HCT116 (cell line): ENCODE results near the gene DIAPH3. TPM values are rescaled to one million over a fixed set of nuclear protein-coding genes. Genes with fewer than 3 reads are reported as not detected.

Experiments used
- ATAC-seq: fragments of 200-7000 bp; cut with Tn5 transposase; 2 replicates; pipeline ENCODE4 v1.9.1; 2020; ENCODE audit warnings: mild to moderate bottlenecking, moderate library complexity
- BruUV-seq: library from RNA; stranded (reverse); fragments of 400-500 nt; replicated peaks from 2 replicates; lab custom pipeline; 2021; lab: Mats Ljungman, UMichigan
- CTCF ChIA-PET: fragments of 300-600 bp; sonication (Branson Sonifier 250); formaldehyde crosslinking; loops from one replicate; lab custom pipeline; 2021; ENCODE audit warnings: antibody characterized with exemption; lab: Charles Lee
- POLR2A ChIA-PET: fragments of 300-600, 350-600 bp; sonication (Branson Sonifier 250); formaldehyde crosslinking; loops from one replicate; lab custom pipeline; 2021; ENCODE audit warnings: antibody characterized with exemption; lab: Charles Lee
- RAD21 ChIA-PET, 2 experiments: fragments of 300-600 bp; sonication (Branson Sonifier 250); formaldehyde crosslinking; loops; one replicate each; lab custom pipeline; 2023; ENCODE audit warnings: low total read pairs in 2 of 2; ENCODE audit not compliant: uncharacterized antibody in 2 of 2, unreplicated experiment in 2 of 2, low non-redundant PET in 1 of 2; lab: Charles Lee
- DNase-seq: peaks from one replicate; pipeline ENCODE4 v3.0.0-alpha.2; 2010; ENCODE audit warnings: low read depth, low spot score
- H2AFZ ChIP-seq: fragments of 200-600 bp; shearing (Covaris generic), sonication (generic); 2 replicates; pipeline ENCODE4 v1.6.1; 2017; ENCODE audit warnings: low read depth, mixed run types, mixed read lengths, antibody characterized with exemption, low read length; ENCODE audit not compliant: poor library complexity, severe bottlenecking
- H3K27ac ChIP-seq: 2 replicates; pipeline ENCODE4 v1.5.1; 2012; ENCODE audit warnings: low read depth, low read length
- H3K27me3 ChIP-seq: fragments of 200-600 bp; sonication (generic); 2 replicates; pipeline ENCODE4 v1.6.1; 2016; ENCODE audit warnings: mixed run types, low read length, mixed read lengths; ENCODE audit not compliant: insufficient read depth
- H3K36me3 ChIP-seq, 2 experiments: fragments of 200-500 bp in 1 of 2; fragments of 200-600 bp in 1 of 2; sonication (Bioruptor generic) in 1 of 2; sonication (generic) in 1 of 2; 2 replicates each; pipeline versions ENCODE4 v1.5.1 to v1.6.1; 2014 to 2016; ENCODE audit warnings: low read length in 2 of 2, inconsistent platforms in 1 of 2, mixed read lengths in 1 of 2, mixed run types in 1 of 2; ENCODE audit not compliant: insufficient read depth in 2 of 2, control insufficient read depth in 1 of 2
- H3K4me1 ChIP-seq, 2 experiments: fragments of 200-600 bp in 1 of 2; sonication (generic) in 1 of 2; 2 replicates each; pipeline versions ENCODE4 v1.5.1 to v1.6.1; 2012 to 2017; ENCODE audit warnings: low read length in 2 of 2, inconsistent platforms in 1 of 2, mild to moderate bottlenecking in 1 of 2, mixed read lengths in 1 of 2, mixed run types in 1 of 2, moderate library complexity in 1 of 2; ENCODE audit not compliant: insufficient read depth in 2 of 2, control insufficient read depth in 1 of 2
- H3K4me2 ChIP-seq: fragments of 200-600 bp; sonication (generic); 2 replicates; pipeline ENCODE4 v1.6.1; 2017; ENCODE audit warnings: mixed run types, low read length, mixed read lengths
- H3K4me3 ChIP-seq, 2 experiments: fragments of 200-600 bp in 1 of 2; sonication (generic) in 1 of 2; replicated peaks in 1 of 2; 2 replicates each; pipeline ENCODE4 v1.5.1; 2011 to 2016; ENCODE audit warnings: low read length in 2 of 2, control low read depth in 1 of 2, low read depth in 1 of 2, mild to moderate bottlenecking in 1 of 2, mixed read lengths in 1 of 2, mixed run types in 1 of 2
- H3K79me2 ChIP-seq: fragments of 200-600 bp; sonication (generic); 2 replicates; pipeline ENCODE4 v1.6.1; 2017; ENCODE audit warnings: mild to moderate bottlenecking, mixed run types, low read length, moderate library complexity, mixed read lengths; ENCODE audit not compliant: insufficient read depth
- H3K9ac ChIP-seq: fragments of 200-600 bp; sonication (generic); 2 replicates; pipeline ENCODE4 v1.6.1; 2016; ENCODE audit warnings: low read length, mixed read lengths
- H3K9me2 ChIP-seq: fragments of 200-600 bp; sonication (generic), shearing (Covaris generic); 2 replicates; pipeline ENCODE4 v1.6.1; 2017; ENCODE audit warnings: mixed run types, mild to moderate bottlenecking, moderate library complexity; ENCODE audit not compliant: insufficient read depth
- H3K9me3 ChIP-seq, 2 experiments: fragments of 200-500 bp in 1 of 2; fragments of 200-600 bp in 1 of 2; sonication (Bioruptor generic) in 1 of 2; sonication (generic) in 1 of 2; 2 replicates each; pipeline ENCODE4 v1.6.1; 2014 to 2017; ENCODE audit warnings: low read length in 2 of 2, mixed read lengths in 2 of 2, inconsistent platforms in 1 of 2, low read depth in 1 of 2, mild to moderate bottlenecking in 1 of 2, mixed run types in 1 of 2, moderate library complexity in 1 of 2; ENCODE audit not compliant: control insufficient read depth in 1 of 2, insufficient read depth in 1 of 2
- H4K20me1 ChIP-seq: fragments of 200-600 bp; sonication (generic), shearing (Covaris generic); 2 replicates; pipeline ENCODE4 v1.6.1; 2017; ENCODE audit warnings: mixed run types, mild to moderate bottlenecking, moderate library complexity; ENCODE audit not compliant: insufficient read depth
- ATF3 ChIP-seq: IDR thresholded peaks from 2 replicates; pipeline ENCODE4 v1.6.1; 2012
- CBX3 ChIP-seq: IDR thresholded peaks from 2 replicates; pipeline ENCODE4 v1.6.1; 2012; ENCODE audit warnings: low read depth
- CEBPB ChIP-seq: IDR thresholded peaks from 2 replicates; pipeline ENCODE4 v1.6.1; 2012; ENCODE audit warnings: low read depth
- CTCF ChIP-seq, 3 experiments: fragments of 200-600 bp in 1 of 3; sonication (generic) in 1 of 3; IDR thresholded peaks in 2 of 3; conservative IDR thresholded peaks in 1 of 3; 2 replicates each; pipeline ENCODE4 v1.5.1; 2012 to 2017; ENCODE audit warnings: low read depth in 2 of 3, low read length in 2 of 3, antibody characterized with exemption in 1 of 3, borderline replicate concordance in 1 of 3, control low read depth in 1 of 3, mild to moderate bottlenecking in 1 of 3, mixed read lengths in 1 of 3, mixed run types in 1 of 3, moderate library complexity in 1 of 3; ENCODE audit not compliant: insufficient read depth in 1 of 3
- EGR1 ChIP-seq: IDR thresholded peaks from 2 replicates; pipeline ENCODE4 v1.6.1; 2012; ENCODE audit warnings: low read depth
- ELF1 ChIP-seq: IDR thresholded peaks from 2 replicates; pipeline ENCODE4 v1.6.1; 2012; ENCODE audit warnings: low read depth, borderline replicate concordance
- EZH2 ChIP-seq: fragments of 200-600 bp; sonication (generic); IDR thresholded peaks from 2 replicates; pipeline ENCODE4 v1.6.1; 2017; ENCODE audit warnings: antibody characterized with exemption, mixed run types
- EZH2phosphoT487 ChIP-seq: fragments of 200-600 bp; IDR thresholded peaks from 2 replicates; pipeline ENCODE4 v1.6.1; 2018; ENCODE audit warnings: antibody characterized with exemption, borderline replicate concordance
- FOSL1 ChIP-seq: IDR thresholded peaks from 2 replicates; pipeline ENCODE4 v1.6.1; 2012; ENCODE audit warnings: low read depth
- POLR2AphosphoS5 ChIP-seq: IDR thresholded peaks from 2 replicates; pipeline ENCODE4 v1.6.1; 2011; ENCODE audit warnings: mild to moderate bottlenecking, low read depth, low read length, moderate library complexity
- SIN3A ChIP-seq: IDR thresholded peaks from 2 replicates; pipeline ENCODE4 v1.6.1; 2012; ENCODE audit warnings: low read depth
- SP1 ChIP-seq: IDR thresholded peaks from 2 replicates; pipeline ENCODE4 v1.6.1; 2012; ENCODE audit warnings: low read depth
- SRF ChIP-seq: IDR thresholded peaks from 2 replicates; pipeline ENCODE4 v1.6.1; 2012; ENCODE audit warnings: low read depth
- YY1 ChIP-seq: IDR thresholded peaks from 2 replicates; pipeline ENCODE4 v1.6.1; 2011; ENCODE audit warnings: low read length, low read depth, moderate library complexity, mild to moderate bottlenecking; ENCODE audit not compliant: insufficient replicate concordance; ENCODE audit errors: extremely low read depth
- ZFX ChIP-seq: fragments of 450-650 bp; IDR thresholded peaks from 2 replicates; pipeline ENCODE4 v1.6.1; 2017
- ZNF274 ChIP-seq: fragments of 200-500 bp; sonication (Bioruptor generic); IDR thresholded peaks from 2 replicates; pipeline ENCODE4 v1.6.1; 2014; ENCODE audit warnings: mild to moderate bottlenecking, low read depth, low read length, inconsistent platforms
- intact Hi-C: fragments of 100-400 bp; cut with micrococcal nuclease; formaldehyde crosslinking; loops from 2 replicates; pipeline ENCODE4 v1.10.0; 2022
- total RNA-seq: library from RNA; stranded (reverse); gene quantifications from one replicate; pipeline ENCODE4 v1.2.1, GENCODE V29; 2021; ENCODE audit not compliant: unreplicated experiment

DIAPH3 gene
- total RNA-seq, 1 experiment from 2014 or later, result 22.8 TPM

GRCh38 chr13:59888408-59888807, 275.3 kb downstream of the DIAPH3 start (continued):
- TF ChIP-seq YY1, result no peak
- no peak for TF ChIP-seq CTCF (IDR thresholded peaks at IDR 0.05 in 2 of 3, conservative IDR thresholded peaks at IDR 0.05 in 1 of 3; ENCODE audit: borderline replicate concordance in 1 of 3, insufficient read depth in 1 of 3, low read depth in 2 of 3, low read length in 2 of 3)
- TF ChIP-seq SRF, result no peak
- no peak for TF ChIP-seq ZNF274

GRCh38 chr13:59885076-59885475, 278.7 kb downstream of the DIAPH3 start:
- no peaks in the 10 kb centered on the region for H4K20me1 ChIP-seq
- ATAC-seq (no peak), DNase-seq (no peak)
- H3K27ac ChIP-seq, result no peak overlapping the region
- H3K4me1 ChIP-seq, result no peaks in the 10 kb centered on the region
- H3K4me2 ChIP-seq, result no peak overlapping the region
- POLR2A ChIA-PET, result no interaction called here
- no peaks in the 10 kb centered on the region for H3K9me2 ChIP-seq
- no peak for TF ChIP-seq ATF3
- TF ChIP-seq POLR2AphosphoS5, result no peak
- no peak for TF ChIP-seq ELF1
- no peak for TF ChIP-seq SIN3A
- TF ChIP-seq ZFX, result no peak
- TF ChIP-seq SP1, result no peak
- no peak for TF ChIP-seq YY1
- TF ChIP-seq CTCF (IDR thresholded peaks at IDR 0.05 in 2 of 3, conservative IDR thresholded peaks at IDR 0.05 in 1 of 3; ENCODE audit: borderline replicate concordance in 1 of 3, insufficient read depth in 1 of 3, low read depth in 2 of 3, low read length in 2 of 3), result no peak
- TF ChIP-seq FOSL1, result no peak
- no peak for TF ChIP-seq CEBPB
- TF ChIP-seq EGR1, result no peak
- TF ChIP-seq EZH2, result no peak
- no peak for TF ChIP-seq EZH2phosphoT487
- TF ChIP-seq CBX3, result no peak
- no peaks in the 10 kb centered on the region for H3K9me3 ChIP-seq
- RAD21 ChIA-PET, result no interaction called here
- CTCF ChIA-PET, result no interaction called here
- intact Hi-C loops, result no loop called here
- no peak overlapping the region for H3K4me3 ChIP-seq
- no peak overlapping the region for H2AFZ ChIP-seq
- no peaks in the 10 kb centered on the region for H3K79me2 ChIP-seq
- no peaks in the 10 kb centered on the region for H3K36me3 ChIP-seq
- no peaks in the 10 kb centered on the region for H3K27me3 ChIP-seq
- BruUV-seq, result no TSS peak
- H3K9ac ChIP-seq, result no peak overlapping the region
